CD4-positive, alpha-beta T cell treated with Interleukin-6 for 4 hours (primary cell): ENCODE data around the gene NBPF26.
"Not testable (repeated sequence)": the region's sequence is repeated elsewhere in the genome, so short reads cannot be mapped to it uniquely, and the experiment has no call there.

ENCODE experiments used
- DNase-seq: peaks from one replicate; pipeline ENCODE4 v3.0.0-alpha.2; 2020; ENCODE audit warnings: mixed read lengths

The NBPF26 gene

GRCh38 chr1:120859615-120860234 lies 136.0 kb downstream of the NBPF26 start:
- not testable (repeated sequence) for DNase-seq

GRCh38 chr1:120878206-120878605 lies 154.5 kb downstream of the NBPF26 start:
- DNase-seq, result not testable (repeated sequence)

- DNase-seq, result not testable (repeated sequence)
Observed at GRCh38 chr1:120880056-120880455, 156.3 kb downstream of the NBPF26 start.

GRCh38 chr1:120881934-120882333 lies 158.2 kb downstream of the NBPF26 start:
- not testable (repeated sequence) for DNase-seq
